Natural killer cell (primary cell): ENCODE results near the gene RABGAP1L. TPM values are rescaled to one million over a fixed set of nuclear protein-coding genes. Genes with fewer than 3 reads are reported as not detected.

Experiments used
- total RNA-seq, 4 donors: library from RNA; stranded (reverse); fragments of 120-200 nt in 1 of 4; gene quantifications; one replicate each; pipeline versions ENCODE4 v1.2.3 to v1.2.4, GENCODE V29; 2013 to 2022

The RABGAP1L gene
- total RNA-seq, 3 donors from 2014 or later (not counting 1 experiment from before 2014, with no cell fraction given): 145 to 168 (median 153) TPM

Other genes starting within 250 kb of the RABGAP1L start
- under 1 TPM in 2 of 3 donors, not detected in 1; 0.38 to 0.48 TPM for gene SERPINC1, start 242.2 kb upstream of the RABGAP1L start, total RNA-seq
- gene RC3H1, start 137.2 kb upstream of the RABGAP1L start, total RNA-seq: 10 to 100 TPM; 67.8 to 82.1 (median 78.9) TPM